Heart right ventricle (tissue), 16 donors: Measurements from ENCODE around the gene ZNF423. TPM values are rescaled to one million over a fixed set of nuclear protein-coding genes. Genes with fewer than 3 reads are reported as not detected.

ENCODE experiments used
- ATAC-seq, 8 donors: fragments of 200-7000 bp; cut with Tn5 transposase; one replicate each; pipeline ENCODE4 v1.9.1; 2020; ENCODE audit warnings: mild to moderate bottlenecking in 8 of 8, moderate library complexity in 8 of 8, moderate number of reproducible peaks in 1 of 8
- DNase-seq, 2 donors: peaks; one replicate each; pipeline ENCODE4 v3.0.0-alpha.2; 2020
- H3K27ac ChIP-seq, 10 donors: fragments of 200-600 bp; sonication (generic) in 2 of 10; one replicate each; pipeline versions ENCODE4 v1.5.0 to v1.8.0; 2020 to 2022; ENCODE audit warnings: mild to moderate bottlenecking in 3 of 10
- H3K27me3 ChIP-seq, 7 donors: fragments of 200-600 bp; one replicate each; pipeline ENCODE4 v1.8.0; 2021 to 2022; ENCODE audit warnings: mild to moderate bottlenecking in 2 of 7
- H3K36me3 ChIP-seq, 9 donors: fragments of 200-600 bp; sonication (generic) in 1 of 9; one replicate each; pipeline versions ENCODE4 v1.5.0 to v1.8.0; 2020 to 2022; ENCODE audit warnings: mild to moderate bottlenecking in 2 of 9
- H3K4me1 ChIP-seq, 9 donors: fragments of 200-600 bp; sonication (generic) in 1 of 9; one replicate each; pipeline versions ENCODE4 v1.5.0 to v1.8.0; 2020 to 2022; ENCODE audit warnings: mild to moderate bottlenecking in 4 of 9
- H3K4me3 ChIP-seq, 10 donors: fragments of 200-600 bp; sonication (generic) in 2 of 10; one replicate each; pipeline versions ENCODE4 v1.5.0 to v1.8.0; 2020 to 2022; ENCODE audit warnings: mild to moderate bottlenecking in 7 of 10, moderate library complexity in 2 of 10
- H3K9me3 ChIP-seq, 11 donors: fragments of 200-600 bp in 10 of 11; sonication (generic) in 2 of 11; one replicate each; pipeline versions ENCODE4 v1.5.0 to v1.8.0; 2013 to 2022; ENCODE audit warnings: mild to moderate bottlenecking in 2 of 11, control low read depth in 1 of 11, moderate library complexity in 1 of 11
- CTCF ChIP-seq, 9 donors: fragments of 200-600 bp; sonication (generic) in 2 of 9; IDR thresholded peaks; one replicate each; pipeline versions ENCODE4 v1.5.0 to v1.8.0; 2021 to 2022; ENCODE audit warnings: antibody characterized with exemption in 9 of 9, mild to moderate bottlenecking in 5 of 9, moderate library complexity in 1 of 9
- WGBS, 2 donors: extraction: QIAGEN DNeasy Blood & Tissue Kit; methylation state at CpG; one replicate each; pipeline ENCODE4 v1.1.7; 2013; ENCODE audit warnings: inconsistent platforms in 1 of 2; 5-methylcytosine and 5-hydroxymethylcytosine counted together
- intact Hi-C, 10 donors: fragments of 100-400 bp; cut with DNase I; formaldehyde crosslinking; loops; one replicate each; pipeline versions ENCODE4 v1.11.1 to v1.14.2; 2022
- polyA plus RNA-seq, 2 donors: library from polyadenylated mRNA; stranded (reverse); fragments of 200-250 nt; gene quantifications; one replicate each; pipeline ENCODE4 v1.2.3, GENCODE V29; 2013
- total RNA-seq, 10 donors: library from RNA; stranded (reverse); fragmentation: NEBNext Ultra II Directional in 3 of 10; extraction: Animal tissue kit (Norgen Biotek cat#: 25700) in 3 of 10; gene quantifications; one replicate each; pipeline versions ENCODE4 v1.2.1 to v1.2.4, GENCODE V29; 2021 to 2023
- donor health status: Arrhythmogenic right ventricular cardiomyopathy.
- donor health status: ischemic (EF 13 %, LVEDD 7.1; RV severe dilation, severe dysfunction).
- donor health status: healthy with polysubstance abuse.
- donor health status: DM: no; HTN: yes; CAD: no.
- donor health status: DM: no; HTN: no; CAD: no.
- donor health status: ischemic (EF 25% LVEDD 6.9; RV normal size, moderate dysfunction).
- donor health status: ischemic (EF 25% LVEDD 5.7; RV mildly dilated, moderate dysfunction).
- donor health status: healthy.
- donor health status: DM: yes; HTN: yes; CAD: no.
- donor health status: Ischemic cardiomyopathy.
- donor health status: ischemic (EF 35%, LVEDD 5.7; RV mildly dilated, moderate dysfunction).
- donor health status: nonischemic (EF 11% LVEDD 7.7; RV severe dilation, severe dysfunction).
- donor health status: DM: yes; HTN: yes; CAD: no.
- donor health status: PGD.
- donor health status: ischemic (EF 29% LVEDD 5.4; RV normal size, mild dysfunction).
- donor health status: nonischemic (EF 23%, LVEDD 6.1; RV moderate dilation, normal function).

The ZNF423 gene
- total and polyA plus RNA-seq, 12 donors: 2.6 to 10.6 (median 7.0) TPM

- ATAC-seq: no peak
- WGBS, 2 donors: 74 to 93% methylated on average over 2 of the region's 2 CpGs
These were observed 391.8 kb downstream of the ZNF423 start for GRCh38 chr16:49464093-49464492.

GRCh38 chr16:49463529-49463928 is 392.4 kb downstream of the ZNF423 start:
- intact Hi-C loops: no loop called here
- Histone ChIP-seq H3K9me3 (no peaks in the 10 kb centered on the region), H3K27ac (no peak overlapping the region), H3K36me3 (no peaks in the 10 kb centered on the region), H3K27me3 (peaks cover 0 to 37% (median 28%) of the 10 kb centered on the region in 7 donors), H3K4me1 (peaks cover 0 to 5% (median 0%) of the 10 kb centered on the region in 9 donors), H3K4me3 (no peak overlapping the region)
- ATAC-seq (no peak), DNase-seq (no peak)
- 79% methylated on average over 7 of the region's 7 CpGs for WGBS, 2 donors
- no peak for TF ChIP-seq CTCF (IDR thresholded peaks at IDR 0.05)

More at GRCh38 chr16:49464093-49464492, 391.8 kb downstream of the ZNF423 start:
- no peak overlapping the region for H3K27ac ChIP-seq
- H3K36me3 ChIP-seq: no peaks in the 10 kb centered on the region
- no peak for TF ChIP-seq CTCF (IDR thresholded peaks at IDR 0.05)
- intact Hi-C loops: no loop called here
- H3K4me1 ChIP-seq: peaks cover 0 to 5% (median 0%) of the 10 kb centered on the region in 9 donors
- DNase-seq: no peak
- no peaks in the 10 kb centered on the region for H3K9me3 ChIP-seq
- peaks cover 0 to 37% (median 28%) of the 10 kb centered on the region in 7 donors for H3K27me3 ChIP-seq
- no peak overlapping the region for H3K4me3 ChIP-seq

GRCh38 chr16:49462989-49463371 is 392.9 kb downstream of the ZNF423 start:
- H3K4me3 ChIP-seq: no peak overlapping the region
- H3K27me3 ChIP-seq: peaks cover 0 to 37% (median 28%) of the 10 kb centered on the region in 7 donors
- no peak for DNase-seq
- H3K27ac ChIP-seq: no peak overlapping the region
- intact Hi-C loops: no loop called here
- H3K9me3 ChIP-seq: no peaks in the 10 kb centered on the region
- no peak for ATAC-seq
- TF ChIP-seq CTCF (IDR thresholded peaks at IDR 0.05): no peak
- 83 to 84% methylated on average over 6 of the region's 6 CpGs for WGBS, 2 donors
- H3K4me1 ChIP-seq: peaks cover 0 to 5% (median 0%) of the 10 kb centered on the region in 9 donors
- H3K36me3 ChIP-seq: no peaks in the 10 kb centered on the region

GRCh38 chr16:49462362-49462988 is 393.4 kb downstream of the ZNF423 start:
- intact Hi-C loops: no loop called here
- Histone ChIP-seq H3K27ac (no peak overlapping the region), H3K9me3 (no peaks in the 10 kb centered on the region), H3K4me1 (peaks cover 0 to 5% (median 0%) of the 10 kb centered on the region in 9 donors), H3K4me3 (no peak overlapping the region), H3K36me3 (no peaks in the 10 kb centered on the region), H3K27me3 (peaks cover 0 to 37% (median 28%) of the 10 kb centered on the region in 7 donors)
- no peak for ATAC-seq
- no peak for DNase-seq
- TF ChIP-seq CTCF (IDR thresholded peaks at IDR 0.05): no peak
- WGBS, 2 donors: 89 to 91% methylated on average over 8 of the region's 8 CpGs
